GM21390 (cell line): ENCODE measurements around the gene RTN4RL1.
"Not testable (repeated sequence)": the region's sequence is repeated elsewhere in the genome, so short reads cannot be mapped to it uniquely, and the experiment has no call there.

Experiments used
- ATAC-seq: cut with Tn5 transposase; IDR thresholded peaks from one replicate; pipeline ENCODE4 v1.9.1; 2021; ENCODE audit not compliant: unreplicated experiment

The RTN4RL1 gene

DNA sequence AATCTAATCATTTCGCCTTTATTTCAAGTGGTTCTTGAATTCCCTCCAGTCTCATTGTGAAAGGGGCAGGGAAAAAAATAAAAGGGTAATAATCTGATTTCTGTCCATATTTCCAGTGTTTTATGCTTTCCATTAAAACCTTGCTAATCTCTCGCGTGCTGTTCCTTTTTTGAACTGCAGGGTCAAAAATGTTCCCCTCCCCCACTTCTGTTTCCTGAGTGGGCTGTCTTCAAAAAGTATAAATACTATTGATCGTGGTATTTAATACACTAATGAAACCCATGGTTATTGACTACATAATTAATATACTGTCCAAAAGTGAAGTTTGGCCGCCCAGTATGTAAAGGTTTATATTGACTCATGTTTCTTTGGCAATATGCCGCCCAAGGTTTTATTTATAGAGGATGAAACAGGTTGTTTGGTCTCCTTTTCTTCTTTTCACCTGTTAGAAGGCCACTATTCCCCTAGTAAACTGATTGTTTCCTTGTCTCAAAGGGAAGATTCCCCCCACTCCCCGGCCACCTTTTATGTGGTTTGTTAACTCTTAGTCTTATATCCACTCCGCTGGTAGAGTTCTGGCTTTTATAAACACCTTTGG, 125.6 kb downstream of the RTN4RL1 start:
- ATAC-seq: no peak

DNA sequence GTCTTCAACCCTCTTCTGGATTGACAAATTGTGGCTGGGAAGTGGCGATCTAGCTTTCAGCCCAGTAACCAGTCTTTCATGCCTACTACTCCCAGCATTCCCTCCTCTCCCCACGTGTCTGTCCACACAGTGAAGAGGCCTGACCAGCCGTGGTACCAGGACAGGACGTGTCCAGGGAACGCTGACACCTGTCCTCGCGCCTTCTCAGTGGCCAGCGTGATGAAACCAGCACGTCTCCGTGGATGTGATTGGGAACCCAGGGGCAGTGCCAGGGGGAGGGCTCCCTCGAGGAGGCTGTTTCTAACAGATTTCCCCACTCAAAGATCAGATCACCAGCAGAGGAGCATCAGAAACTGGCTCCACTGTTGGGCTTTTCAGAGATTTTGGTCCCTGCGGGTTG, 126.3 kb downstream of the RTN4RL1 start:
- ATAC-seq: no peak

DNA sequence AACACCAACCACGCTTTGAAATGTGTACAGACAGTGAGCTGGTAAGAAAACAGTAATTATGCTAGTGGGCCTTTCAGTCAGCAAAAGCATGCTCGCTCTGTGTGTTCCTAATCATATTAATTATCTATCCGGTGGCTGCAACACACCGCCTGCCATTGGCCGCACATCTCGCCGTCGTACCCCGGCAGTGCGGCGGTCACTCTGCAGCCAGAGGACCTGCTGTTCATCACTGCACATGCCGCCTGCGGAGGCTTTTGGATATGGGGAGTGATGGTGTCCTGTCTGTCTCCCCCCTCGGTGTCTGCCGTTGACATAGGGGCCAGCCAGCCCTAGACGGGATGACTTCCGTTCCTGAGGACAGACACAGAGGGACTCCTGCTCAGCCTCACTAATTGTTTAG, 126.8 kb downstream of the RTN4RL1 start:
- no peak for ATAC-seq

DNA sequence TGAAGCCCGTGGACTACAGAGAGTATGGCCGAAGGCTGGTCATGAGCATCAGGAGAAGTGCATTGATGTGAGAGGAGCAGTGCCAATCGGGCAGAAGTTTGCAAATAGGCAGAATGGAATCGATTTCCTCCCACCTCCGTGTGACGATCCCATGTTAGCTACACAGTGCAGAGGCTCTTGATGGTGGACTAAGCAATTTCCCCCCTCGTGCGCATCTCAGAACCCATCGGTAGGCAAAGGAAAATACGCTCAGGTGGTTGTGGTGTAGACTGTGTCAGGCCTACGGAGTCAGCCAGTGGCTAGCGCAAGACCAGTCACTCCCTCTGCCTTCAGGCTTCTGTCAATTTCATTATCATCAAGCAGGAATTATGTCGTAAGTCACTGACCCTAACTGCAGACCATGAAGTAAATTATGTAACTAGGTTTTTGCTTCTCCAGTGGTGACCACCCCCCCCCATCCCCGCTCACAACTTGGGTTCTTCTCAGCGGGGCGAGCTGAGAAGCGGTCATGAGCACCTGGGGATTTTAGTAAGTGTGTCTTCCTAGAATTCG, 128.0 kb downstream of the RTN4RL1 start:
- no peak for ATAC-seq

DNA sequence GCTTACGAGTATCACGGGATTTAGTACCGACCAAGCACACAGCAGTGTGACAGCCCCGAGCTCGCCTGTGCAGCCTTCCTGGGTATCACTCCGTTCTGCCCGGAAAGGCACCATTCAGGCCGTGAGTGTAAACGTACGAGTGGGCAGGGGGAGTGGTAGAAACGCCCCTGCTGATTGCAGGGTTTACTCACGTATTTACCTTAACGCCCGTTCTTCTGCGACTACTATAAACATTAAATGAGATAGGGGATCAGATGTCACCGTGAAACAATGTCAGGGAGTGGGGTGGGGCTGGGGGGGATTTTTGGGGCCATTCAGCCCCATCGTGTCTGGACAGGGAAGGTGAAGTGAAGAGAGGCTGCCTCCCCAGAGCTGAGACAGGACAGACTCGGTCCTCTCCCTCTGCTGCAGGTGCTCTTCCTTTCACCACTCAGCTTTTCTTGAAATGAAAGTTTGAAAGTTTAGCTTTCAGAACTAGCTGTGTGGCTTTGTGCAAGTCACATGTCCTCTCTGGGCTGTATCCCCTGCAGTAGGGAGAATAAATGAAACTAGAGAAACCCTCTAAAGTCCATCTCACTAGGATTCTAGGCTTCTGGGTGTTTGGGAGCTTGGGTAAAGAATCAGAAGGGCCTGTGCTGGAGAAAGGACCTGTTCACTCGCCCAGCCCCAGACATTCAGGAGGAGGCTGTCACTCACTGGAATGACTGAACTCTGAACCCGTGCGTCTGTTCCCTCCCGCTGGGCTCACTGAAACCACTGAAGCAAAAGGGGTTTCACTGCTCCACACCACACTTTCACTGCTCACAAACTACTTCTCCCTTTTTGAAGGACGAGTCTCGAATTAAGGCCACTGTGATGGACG, 128.7 kb downstream of the RTN4RL1 start:
- ATAC-seq: no peak

DNA sequence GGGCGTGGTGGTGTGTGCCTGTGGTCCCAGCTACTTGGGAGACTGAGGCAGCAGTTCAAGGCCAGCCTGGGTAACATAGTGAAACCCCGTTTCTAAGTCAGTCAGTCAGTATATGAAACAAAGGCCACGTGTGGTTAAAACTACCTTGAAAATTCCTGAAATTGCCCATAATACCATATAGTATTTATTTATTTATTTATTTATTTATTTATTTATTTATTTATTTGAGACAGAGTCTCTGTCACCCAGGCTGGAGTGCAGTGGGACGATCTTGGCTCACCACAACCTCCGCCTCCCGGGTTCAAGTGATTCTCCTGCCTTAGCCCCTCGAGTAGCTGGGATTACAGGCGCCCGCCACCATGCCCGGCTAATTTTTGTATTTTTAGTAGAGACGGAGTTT, 129.7 kb downstream of the RTN4RL1 start:
- not testable (repeated sequence) for ATAC-seq

DNA sequence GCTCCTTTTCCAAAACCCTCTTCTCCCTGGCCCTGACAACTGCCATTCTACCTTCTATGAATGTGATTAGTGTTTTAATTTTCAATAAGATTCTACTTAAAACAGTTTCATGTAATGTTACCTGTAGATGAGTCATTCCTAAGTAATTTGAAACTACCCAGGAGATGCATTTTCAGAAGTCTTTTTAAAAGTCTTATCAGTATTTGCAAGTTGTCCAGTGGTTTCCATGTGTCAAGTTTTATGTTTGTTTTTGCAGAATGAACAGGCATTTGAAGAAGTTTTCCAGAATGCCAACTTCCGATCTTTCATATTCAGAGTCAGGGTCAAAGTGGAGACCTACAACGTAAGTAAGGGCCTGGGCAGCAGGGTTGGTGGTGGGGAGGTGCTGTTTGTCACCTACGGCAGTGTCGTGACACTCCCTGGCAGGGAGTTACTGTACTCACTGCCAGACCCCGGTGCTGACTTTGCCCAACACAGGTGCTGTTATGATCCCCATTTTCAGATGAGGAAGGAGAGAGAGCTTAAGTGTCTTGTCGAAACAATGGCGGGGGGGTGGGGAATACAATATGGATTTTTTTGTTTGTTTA, 130.3 kb downstream of the RTN4RL1 start:
- no peak for ATAC-seq

DNA sequence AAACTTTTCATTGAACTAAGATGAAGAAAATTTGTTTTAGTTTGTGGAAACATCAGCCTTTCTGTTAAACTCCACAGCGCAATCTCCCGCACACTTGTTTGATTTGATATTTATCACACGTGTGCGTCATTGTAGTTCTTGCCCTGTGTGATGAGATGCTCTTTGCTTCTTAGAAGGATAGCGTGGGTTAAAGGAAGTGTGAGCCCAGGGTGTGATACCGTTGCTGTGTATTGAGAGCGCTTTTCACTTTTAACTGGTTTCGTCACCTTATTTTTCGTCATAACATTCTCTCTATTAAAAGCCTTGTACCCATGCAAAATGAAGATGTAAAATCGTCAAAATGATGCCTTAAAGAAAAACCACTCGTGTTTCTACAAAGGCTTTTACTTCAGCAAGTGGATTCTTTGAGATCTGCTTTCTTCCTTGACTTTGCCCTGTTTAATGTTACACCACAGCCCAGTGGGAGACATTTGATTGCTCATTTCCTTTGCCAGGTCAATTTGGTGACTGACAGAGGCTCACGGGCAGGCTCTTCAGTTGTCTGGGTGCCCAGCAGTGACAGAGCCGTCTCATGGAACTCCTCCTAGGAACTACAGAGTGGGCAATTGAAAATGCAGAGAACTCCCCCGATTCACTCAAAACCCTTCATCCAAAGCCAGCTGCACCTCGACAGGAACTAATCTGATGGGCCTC, 134.2 kb downstream of the RTN4RL1 start:
- no peak for ATAC-seq

DNA sequence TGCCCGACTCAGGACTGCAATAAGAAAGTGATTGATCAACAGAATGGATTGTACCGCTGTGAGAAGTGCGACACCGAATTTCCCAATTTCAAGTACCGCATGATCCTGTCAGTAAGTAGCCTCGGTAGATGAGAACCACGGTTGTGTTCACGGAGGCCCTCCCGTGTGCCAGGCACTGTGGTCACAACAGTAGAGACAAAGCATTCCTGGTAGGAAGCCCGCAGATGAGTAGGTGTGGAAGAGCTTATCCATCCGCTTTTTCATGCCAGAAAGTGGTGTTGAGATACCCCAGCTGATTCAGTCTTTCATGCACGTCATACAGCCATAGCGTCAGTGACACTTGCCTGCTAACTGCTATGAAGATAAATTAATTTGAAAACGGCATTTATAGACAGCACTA, 136.4 kb downstream of the RTN4RL1 start:
- ATAC-seq: no peak
